H9 (cell line): Measurements from ENCODE around the gene KREMEN2. TPM values are rescaled to one million over a fixed set of nuclear protein-coding genes. Genes with fewer than 3 reads are reported as not detected.
A peak's percentile ranks its signal among the peaks of the same experiment; 100 is the strongest.

ENCODE experiments used
- DNase-seq: peaks from one replicate; pipeline ENCODE4 v3.0.0-alpha.2; 2017
- H2AFZ ChIP-seq: one replicate; pipeline ENCODE4 v1.6.1; 2013; ENCODE audit warnings: mild to moderate bottlenecking, low read length, control low read depth, moderate library complexity
- H2AK5ac ChIP-seq: 2 replicates; pipeline ENCODE4 v1.6.1; 2013; ENCODE audit warnings: low read length, control low read depth, mixed read lengths; ENCODE audit not compliant: insufficient read length
- H2BK120ac ChIP-seq: one replicate; pipeline ENCODE4 v1.6.1; 2013; ENCODE audit warnings: low read depth, mild to moderate bottlenecking, low read length, control low read depth, inconsistent platforms; ENCODE audit not compliant: poor library complexity, severe bottlenecking
- H2BK12ac ChIP-seq: 2 replicates; pipeline ENCODE4 v1.6.1; 2013; ENCODE audit warnings: low read length, control low read depth, mixed read lengths, low read depth; ENCODE audit not compliant: insufficient read length
- H2BK15ac ChIP-seq: 2 replicates; pipeline ENCODE4 v1.6.1; 2013; ENCODE audit warnings: low read depth, low read length, control low read depth
- H2BK20ac ChIP-seq: one replicate; pipeline ENCODE4 v1.6.1; 2013; ENCODE audit warnings: low read depth, mild to moderate bottlenecking, low read length, control low read depth, inconsistent platforms; ENCODE audit not compliant: poor library complexity, severe bottlenecking
- H2BK5ac ChIP-seq: 2 replicates; pipeline ENCODE4 v1.6.1; 2013; ENCODE audit warnings: low read length, control low read depth, mixed read lengths; ENCODE audit not compliant: insufficient read length
- H3K14ac ChIP-seq: 2 replicates; pipeline ENCODE4 v1.6.1; 2013; ENCODE audit warnings: low read length, control low read depth; ENCODE audit not compliant: insufficient read depth
- H3K18ac ChIP-seq: 2 replicates; pipeline ENCODE4 v1.6.1; 2013; ENCODE audit warnings: low read depth, mild to moderate bottlenecking, mixed read lengths, low read length, control low read depth; ENCODE audit not compliant: insufficient read length
- H3K23ac ChIP-seq: 2 replicates; pipeline ENCODE4 v1.6.1; 2013; ENCODE audit warnings: low read length, control low read depth, mixed read lengths, low read depth; ENCODE audit not compliant: insufficient read length
- H3K23me2 ChIP-seq: 2 replicates; pipeline ENCODE4 v1.6.1; 2013; ENCODE audit warnings: low read depth, mild to moderate bottlenecking, mixed read lengths, low read length, control low read depth; ENCODE audit not compliant: insufficient read length, poor library complexity, severe bottlenecking
- H3K27ac ChIP-seq: 2 replicates; pipeline ENCODE4 v1.5.1; 2013; ENCODE audit warnings: low read length, control low read depth, mixed read lengths, low read depth; ENCODE audit not compliant: insufficient read length
- H3K27me3 ChIP-seq: 2 replicates; pipeline ENCODE4 v1.6.1; 2013; ENCODE audit warnings: low read length, control low read depth, inconsistent platforms; ENCODE audit not compliant: insufficient read depth
- H3K4ac ChIP-seq: 2 replicates; pipeline ENCODE4 v1.6.1; 2013; ENCODE audit warnings: low read depth, mild to moderate bottlenecking, control low read depth, inconsistent platforms, low read length, moderate library complexity
- H3K4me1 ChIP-seq: 2 replicates; pipeline ENCODE4 v1.6.1; 2013; ENCODE audit warnings: low read length, control low read depth, inconsistent platforms; ENCODE audit not compliant: insufficient read depth
- H3K4me2 ChIP-seq: 2 replicates; pipeline ENCODE4 v1.6.1; 2013; ENCODE audit warnings: low read length, control low read depth, mixed read lengths; ENCODE audit not compliant: insufficient read length, insufficient read depth
- H3K56ac ChIP-seq: 2 replicates; pipeline ENCODE4 v1.6.1; 2013; ENCODE audit warnings: low read depth, mild to moderate bottlenecking, mixed read lengths, low read length, control low read depth; ENCODE audit not compliant: insufficient read length
- H3K79me1 ChIP-seq: 2 replicates; pipeline ENCODE4 v1.6.1; 2013; ENCODE audit warnings: low read depth, mild to moderate bottlenecking, moderate library complexity, low read length, control low read depth, inconsistent platforms; ENCODE audit not compliant: insufficient read depth, poor library complexity, severe bottlenecking
- H3K79me2 ChIP-seq: 2 replicates; pipeline ENCODE4 v1.6.1; 2013; ENCODE audit warnings: low read length, control low read depth, inconsistent platforms; ENCODE audit not compliant: insufficient read depth
- H3K9ac ChIP-seq: 2 replicates; pipeline ENCODE4 v1.6.1; 2013; ENCODE audit warnings: low read length, control low read depth, mixed read lengths; ENCODE audit not compliant: insufficient read length; ENCODE audit errors: extremely low read depth
- H3K9me3 ChIP-seq: one replicate; pipeline ENCODE4 v1.6.1; 2013; ENCODE audit warnings: low read depth, low read length, inconsistent platforms; ENCODE audit not compliant: control insufficient read depth
- H3T11ph ChIP-seq: one replicate; pipeline ENCODE4 v1.6.1; 2013; ENCODE audit warnings: mild to moderate bottlenecking, low read length, control low read depth, inconsistent platforms
- H4K20me1 ChIP-seq: one replicate; pipeline ENCODE4 v1.6.1; 2013; ENCODE audit not compliant: control insufficient read depth, insufficient read length, insufficient read depth
- H4K5ac ChIP-seq: 2 replicates; pipeline ENCODE4 v1.6.1; 2013; ENCODE audit warnings: low read depth, mild to moderate bottlenecking, mixed read lengths, low read length, control low read depth; ENCODE audit not compliant: insufficient read length
- H4K8ac ChIP-seq: replicated peaks from 2 replicates; pipeline ENCODE4 v1.6.1; 2013; ENCODE audit warnings: low read length, control low read depth, mixed read lengths, low read depth; ENCODE audit not compliant: insufficient read length
- H4K91ac ChIP-seq: 2 replicates; pipeline ENCODE4 v1.6.1; 2013; ENCODE audit warnings: low read depth, mild to moderate bottlenecking, moderate library complexity, mixed read lengths, low read length, control low read depth; ENCODE audit not compliant: insufficient read length
- H3K27ac Mint-ChIP-seq, 3 experiments: 2 replicates in 2 of 3; 3 replicates in 1 of 3; pipeline ENCODE4 v1.8.0; 2020 to 2021; ENCODE audit warnings: mixed read lengths in 3 of 3, mild to moderate bottlenecking in 1 of 3, moderate library complexity in 1 of 3
- H3K27me3 Mint-ChIP-seq: 2 replicates; pipeline ENCODE4 v1.8.0; 2021; ENCODE audit warnings: low read depth, mild to moderate bottlenecking, moderate library complexity, mixed read lengths
- H3K36me3 Mint-ChIP-seq, 3 experiments: 2 replicates in 2 of 3; 3 replicates in 1 of 3; pipeline ENCODE4 v1.8.0; 2020 to 2021; ENCODE audit warnings: low read depth in 3 of 3, mixed read lengths in 3 of 3; ENCODE audit not compliant: insufficient read depth in 1 of 3
- H3K4me1 Mint-ChIP-seq, 2 experiments: 2 replicates each; pipeline ENCODE4 v1.8.0; 2020; ENCODE audit warnings: mixed read lengths in 2 of 2
- H3K4me3 Mint-ChIP-seq, 2 experiments: 2 replicates in 1 of 2; 3 replicates in 1 of 2; pipeline ENCODE4 v1.8.0; 2020 to 2021; ENCODE audit warnings: mild to moderate bottlenecking in 2 of 2, mixed read lengths in 2 of 2, moderate library complexity in 1 of 2
- H3K9me3 Mint-ChIP-seq, 2 experiments: 2 replicates in 1 of 2; 3 replicates in 1 of 2; pipeline ENCODE4 v1.8.0; 2020; ENCODE audit warnings: mild to moderate bottlenecking in 2 of 2, mixed read lengths in 2 of 2, moderate library complexity in 1 of 2
- CTCF ChIP-seq: fragments of 200-600 bp; sonication (generic); conservative IDR thresholded peaks from 3 replicates; pipeline ENCODE4 v1.8.0; 2021; ENCODE audit warnings: antibody characterized with exemption, mild to moderate bottlenecking
- WGBS: extraction: QIAGEN DNeasy Blood & Tissue Kit; methylation state at CpG from one replicate; pipeline ENCODE4 v1.1.7; 2013; ENCODE audit warnings: missing lambda C conversion rate, low lambda C conversion rate, mixed read lengths; ENCODE audit not compliant: insufficient read length; ENCODE audit errors: extremely low coverage; 5-methylcytosine and 5-hydroxymethylcytosine counted together
- total RNA-seq: library from RNA; stranded (reverse); gene quantifications from 2 replicates; pipeline ENCODE4 v1.2.1, GENCODE V29; 2021

Gene KREMEN2
- total RNA-seq, 1 experiment from 2014 or later: 12.8 TPM

GRCh38 chr16:2981177-2981898 is 17.3 kb downstream of the KREMEN2 start:
- H2AK5ac ChIP-seq: no peak overlapping the region
- TF ChIP-seq CTCF: no peak
- H3K79me1 ChIP-seq: no peaks in the 10 kb centered on the region
- no peaks in the 10 kb centered on the region for H3K4me1 ChIP-seq
- no peaks in the 10 kb centered on the region for H3K9me3 ChIP-seq
- Mint-ChIP-seq H3K4me3 (peak overlapping the region; percentile 87 to 90), H3K27ac (peak overlapping the region; percentile 90 to 99 (median 91)), H3K9me3 (no peaks in the 10 kb centered on the region), H3K4me1 (peaks cover 26 to 31% of the 10 kb centered on the region in 2 experiments), H3K27me3 (peaks cover 6% of the 10 kb centered on the region), H3K36me3 (peaks cover 7 to 20% (median 15%) of the 10 kb centered on the region in 3 experiments; a peak in 6 of 7 replicates)
- no peak overlapping the region for H2AFZ ChIP-seq
- H3T11ph ChIP-seq: no peak overlapping the region
- H3K79me2 ChIP-seq: no peaks in the 10 kb centered on the region; the same call in 1 of the 2 replicates
- H4K8ac ChIP-seq: no peak overlapping the region
- DNase-seq: peak; percentile 75
- no peak overlapping the region for H3K56ac ChIP-seq
- peaks cover 9% of the 10 kb centered on the region for H3K23me2 ChIP-seq
- H3K14ac ChIP-seq: no peak overlapping the region
- H4K5ac ChIP-seq: no peak overlapping the region
- peak overlapping the region; percentile 28 for H3K4me2 ChIP-seq
- WGBS: no CpG with 5 or more reads among the region's 33 CpGs
- H3K27ac ChIP-seq: no peak overlapping the region
- no peaks in the 10 kb centered on the region for H3K27me3 ChIP-seq
- no peak overlapping the region for H2BK12ac ChIP-seq
- H2BK20ac ChIP-seq: no peak overlapping the region
- H4K91ac ChIP-seq: no peak overlapping the region
- no peak overlapping the region for H3K18ac ChIP-seq
- no peak overlapping the region for H3K4ac ChIP-seq
- H3K9ac ChIP-seq: no peak overlapping the region
- no peaks in the 10 kb centered on the region for H4K20me1 ChIP-seq
- H3K23ac ChIP-seq: no peak overlapping the region
- no peak overlapping the region for H2BK5ac ChIP-seq
- no peak overlapping the region for H2BK15ac ChIP-seq
- H2BK120ac ChIP-seq: no peak overlapping the region
